ENCODE measurements around the gene PEX7. TPM values are rescaled to one million over a fixed set of nuclear protein-coding genes. Genes with fewer than 3 reads are reported as not detected.
"Not testable (repeated sequence)": the region's sequence is repeated elsewhere in the genome, so short reads cannot be mapped to it uniquely, and the experiment has no call there.

The PEX7 gene
- total RNA-seq, 4 donors from 2014 or later = 4.7 to 9.7 (median 6.9) TPM

DNA sequence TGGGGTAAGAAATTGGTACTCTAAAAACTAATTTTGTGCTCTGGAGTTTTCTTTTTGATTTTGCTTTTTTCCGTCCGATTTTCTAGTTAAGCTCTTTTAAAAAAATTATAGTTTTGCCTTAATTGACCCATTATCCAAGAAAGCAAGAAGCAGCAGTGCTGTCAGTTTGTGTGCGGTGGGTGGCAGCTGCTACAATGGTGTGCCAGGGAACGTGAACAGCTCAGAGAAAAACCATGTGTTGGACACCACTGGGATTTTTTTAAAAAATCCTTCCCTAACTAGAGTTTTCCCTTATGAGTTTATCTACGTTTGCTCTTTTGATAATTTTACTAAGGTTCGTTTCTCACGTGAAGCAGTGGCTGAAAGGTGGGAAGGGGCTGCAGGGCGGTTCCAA, 38.1 kb upstream of the PEX7 start:
- DNase-seq (ENCODE audit: low spot score) (no peak), ATAC-seq (ENCODE audit: low FRiP score) (no peak)
- TF ChIP-seq, protein P1, sequence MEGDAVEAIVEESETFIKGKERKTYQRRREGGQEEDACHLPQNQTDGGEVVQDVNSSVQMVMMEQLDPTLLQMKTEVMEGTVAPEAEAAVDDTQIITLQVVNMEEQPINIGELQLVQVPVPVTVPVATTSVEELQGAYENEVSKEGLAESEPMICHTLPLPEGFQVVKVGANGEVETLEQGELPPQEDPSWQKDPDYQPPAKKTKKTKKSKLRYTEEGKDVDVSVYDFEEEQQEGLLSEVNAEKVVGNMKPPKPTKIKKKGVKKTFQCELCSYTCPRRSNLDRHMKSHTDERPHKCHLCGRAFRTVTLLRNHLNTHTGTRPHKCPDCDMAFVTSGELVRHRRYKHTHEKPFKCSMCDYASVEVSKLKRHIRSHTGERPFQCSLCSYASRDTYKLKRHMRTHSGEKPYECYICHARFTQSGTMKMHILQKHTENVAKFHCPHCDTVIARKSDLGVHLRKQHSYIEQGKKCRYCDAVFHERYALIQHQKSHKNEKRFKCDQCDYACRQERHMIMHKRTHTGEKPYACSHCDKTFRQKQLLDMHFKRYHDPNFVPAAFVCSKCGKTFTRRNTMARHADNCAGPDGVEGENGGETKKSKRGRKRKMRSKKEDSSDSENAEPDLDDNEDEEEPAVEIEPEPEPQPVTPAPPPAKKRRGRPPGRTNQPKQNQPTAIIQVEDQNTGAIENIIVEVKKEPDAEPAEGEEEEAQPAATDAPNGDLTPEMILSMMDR (IDR thresholded peaks at IDR 0.05) = no peak

- DNase-seq (ENCODE audit: low spot score) = no peak
Observed at GRCh38 chr6:136784910-136785746, 37.3 kb upstream of the PEX7 start.

GRCh38 chr6:136786658-136787057, 35.7 kb upstream of the PEX7 start:
- TF ChIP-seq, protein P1 (IDR thresholded peaks at IDR 0.05) = no peak
- ATAC-seq (ENCODE audit: low FRiP score) = no peak
- no peak for DNase-seq (ENCODE audit: low spot score)

More at GRCh38 chr6:136784910-136785746, 37.3 kb upstream of the PEX7 start:
- TF ChIP-seq, protein P1 (IDR thresholded peaks at IDR 0.05) = no peak
- peak; percentile 39 for ATAC-seq (ENCODE audit: low FRiP score)

DNA sequence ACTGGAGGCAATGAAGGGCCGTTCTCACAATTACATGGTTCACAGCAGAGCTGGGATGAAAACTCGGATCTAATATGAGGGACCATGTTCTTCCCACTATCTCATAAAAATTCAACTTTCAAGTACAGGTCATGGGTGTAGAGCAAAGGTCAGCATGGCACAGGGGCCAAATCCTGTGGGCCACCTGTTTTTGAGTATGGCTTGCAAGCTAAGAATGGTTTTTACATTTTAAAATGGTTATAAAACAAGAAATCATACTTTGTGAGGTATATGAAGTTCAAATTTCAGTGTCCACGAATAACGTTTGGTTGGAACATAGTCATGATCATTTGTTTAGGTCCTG, 34.7 kb upstream of the PEX7 start:
- no peak for DNase-seq (ENCODE audit: low spot score)
- ATAC-seq (ENCODE audit: low FRiP score) = no peak
- TF ChIP-seq, protein P1 (IDR thresholded peaks at IDR 0.05) = no peak

DNA sequence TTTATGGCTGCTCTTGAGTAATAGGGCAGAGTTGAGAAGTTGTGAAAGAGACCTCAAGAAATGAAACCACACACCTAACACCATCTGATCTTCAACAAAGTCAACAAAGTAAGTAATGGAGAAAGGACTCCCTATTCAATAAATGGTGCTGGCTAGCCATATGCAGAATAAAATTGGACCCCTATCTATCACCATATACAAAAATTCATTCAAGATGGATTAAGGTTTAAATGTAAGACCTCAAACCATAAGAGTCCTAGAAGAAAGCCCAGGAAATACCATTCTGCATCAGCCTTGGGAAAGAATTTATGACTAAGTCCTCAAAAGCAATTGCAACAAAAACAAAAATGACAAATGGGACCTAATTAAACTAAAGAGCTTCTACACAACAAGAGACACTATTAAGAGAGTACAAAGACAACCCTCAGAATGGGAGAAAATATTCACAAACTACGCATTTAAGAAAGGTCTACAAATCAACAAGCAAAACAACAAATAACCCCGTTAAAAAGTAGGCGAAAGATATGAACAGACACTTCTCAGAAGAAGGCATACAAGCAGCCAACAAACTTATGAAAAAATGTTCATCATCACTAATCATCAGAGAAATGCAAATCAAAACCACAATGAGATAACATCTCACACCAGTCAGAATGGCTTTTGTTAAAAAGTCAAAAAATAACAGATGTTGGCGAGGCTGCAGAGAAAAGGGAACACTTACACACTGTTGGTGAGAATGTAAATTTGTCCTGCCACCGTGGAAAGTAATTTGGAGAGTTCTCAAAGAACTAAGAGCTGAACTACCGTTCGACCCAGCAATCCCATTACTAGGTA, 34.1 kb upstream of the PEX7 start:
- no peak for DNase-seq (ENCODE audit: low spot score)
- no peak for ATAC-seq (ENCODE audit: low FRiP score)
- TF ChIP-seq, protein P1 (IDR thresholded peaks at IDR 0.05) = no peak

DNA sequence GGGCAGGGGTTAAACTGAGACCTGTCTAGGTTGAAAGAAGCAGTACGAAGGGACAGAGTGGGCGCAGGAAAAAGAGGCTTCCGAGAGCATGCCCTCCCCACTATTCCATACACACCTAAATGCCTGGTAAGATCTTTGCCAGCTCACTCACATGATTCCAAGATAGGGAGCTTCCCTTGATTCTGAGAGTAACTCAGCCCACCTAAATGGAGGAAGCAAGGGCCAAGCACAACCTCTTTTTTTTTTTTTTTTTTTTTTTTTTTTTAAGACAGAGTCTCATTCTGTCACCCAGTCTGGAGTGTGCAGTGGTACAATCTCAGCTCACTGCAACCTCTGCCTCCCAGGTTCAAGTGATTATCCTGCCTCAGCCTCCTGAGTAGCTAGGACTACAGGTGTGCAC, 33.0 kb upstream of the PEX7 start:
- not testable (repeated sequence) for ATAC-seq (ENCODE audit: low FRiP score); DNase-seq (ENCODE audit: low spot score)

DNA sequence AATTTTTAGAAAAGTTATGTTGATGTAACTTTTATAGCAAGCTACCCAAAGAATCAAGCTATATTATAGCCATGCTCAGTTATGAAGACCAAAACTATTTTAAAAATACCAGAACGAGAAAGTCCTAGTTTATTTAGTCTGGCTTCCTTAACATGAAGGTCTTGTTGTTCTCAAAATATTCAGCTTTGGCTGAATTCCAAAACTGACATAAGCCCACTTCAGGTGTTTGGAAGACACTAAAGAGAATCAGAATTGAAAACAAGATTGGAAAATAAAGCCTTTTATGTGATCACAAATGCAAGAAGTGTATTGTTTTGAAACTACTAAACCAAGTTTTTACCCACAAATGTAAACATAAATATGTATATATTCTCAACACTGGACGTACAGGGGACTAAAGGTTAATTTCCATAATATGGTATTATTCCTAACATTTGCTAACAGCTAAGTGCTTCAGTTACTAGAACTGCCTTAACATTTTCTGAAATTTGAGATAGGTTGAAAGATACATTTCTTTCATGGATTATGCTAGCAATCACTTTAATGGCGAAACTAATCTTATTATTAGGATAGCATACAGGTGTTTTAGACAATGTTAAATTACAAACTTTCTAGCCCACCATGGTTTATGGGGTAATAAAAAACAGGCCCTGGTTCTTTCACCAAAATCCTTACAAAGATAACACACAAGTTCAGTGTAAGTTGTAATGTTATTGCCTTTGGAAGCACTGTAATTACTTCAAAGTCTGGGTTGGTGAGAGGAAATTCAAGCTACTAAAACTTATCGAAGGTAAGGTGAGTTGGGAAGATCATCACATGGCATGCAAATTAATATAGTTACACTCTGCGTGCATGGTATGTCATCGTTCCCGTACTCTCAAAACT, 31.7 kb upstream of the PEX7 start:
- no peak for DNase-seq (ENCODE audit: low spot score)
- TF ChIP-seq, protein P1 (IDR thresholded peaks at IDR 0.05) = no peak
- ATAC-seq (ENCODE audit: low FRiP score) = peak; percentile 1
